DND-41 (cell line): ENCODE data around the gene RNF2.

ENCODE experiments used
- EZH2 ChIP-seq: IDR thresholded peaks from 3 replicates; pipeline ENCODE4 v1.6.1; 2012; ENCODE audit warnings: borderline replicate concordance, low read depth, mild to moderate bottlenecking, moderate library complexity, low read length, inconsistent platforms; ENCODE audit not compliant: severe bottlenecking
- TF ChIP-seq, protein P1 (sequence below): IDR thresholded peaks from 2 replicates; pipeline ENCODE4 v1.5.1; 2012; ENCODE audit warnings: borderline replicate concordance, low read length, moderate library complexity, mild to moderate bottlenecking; ENCODE audit not compliant: poor library complexity, severe bottlenecking; ENCODE audit errors: extremely low read depth

DNA sequence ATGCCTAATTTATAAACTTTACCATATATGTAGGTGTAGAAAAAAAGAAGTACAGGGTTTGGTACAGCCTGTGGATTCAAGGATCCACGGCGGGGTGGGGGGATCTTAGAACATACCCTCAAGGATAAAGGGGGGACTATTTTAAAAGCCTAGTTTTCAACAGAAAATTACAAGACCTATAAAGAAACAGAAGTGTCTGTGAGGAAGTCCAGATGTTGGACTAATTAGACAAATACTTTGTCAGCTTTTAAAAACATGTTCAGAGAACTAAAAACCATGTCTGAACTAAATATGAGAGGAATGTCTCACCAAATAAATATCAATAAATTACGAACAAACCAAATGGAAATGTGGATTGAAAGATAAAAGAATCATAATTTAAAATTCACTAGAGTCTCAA lies 59.8 kb downstream of the RNF2 start:
- TF ChIP-seq, protein P1, sequence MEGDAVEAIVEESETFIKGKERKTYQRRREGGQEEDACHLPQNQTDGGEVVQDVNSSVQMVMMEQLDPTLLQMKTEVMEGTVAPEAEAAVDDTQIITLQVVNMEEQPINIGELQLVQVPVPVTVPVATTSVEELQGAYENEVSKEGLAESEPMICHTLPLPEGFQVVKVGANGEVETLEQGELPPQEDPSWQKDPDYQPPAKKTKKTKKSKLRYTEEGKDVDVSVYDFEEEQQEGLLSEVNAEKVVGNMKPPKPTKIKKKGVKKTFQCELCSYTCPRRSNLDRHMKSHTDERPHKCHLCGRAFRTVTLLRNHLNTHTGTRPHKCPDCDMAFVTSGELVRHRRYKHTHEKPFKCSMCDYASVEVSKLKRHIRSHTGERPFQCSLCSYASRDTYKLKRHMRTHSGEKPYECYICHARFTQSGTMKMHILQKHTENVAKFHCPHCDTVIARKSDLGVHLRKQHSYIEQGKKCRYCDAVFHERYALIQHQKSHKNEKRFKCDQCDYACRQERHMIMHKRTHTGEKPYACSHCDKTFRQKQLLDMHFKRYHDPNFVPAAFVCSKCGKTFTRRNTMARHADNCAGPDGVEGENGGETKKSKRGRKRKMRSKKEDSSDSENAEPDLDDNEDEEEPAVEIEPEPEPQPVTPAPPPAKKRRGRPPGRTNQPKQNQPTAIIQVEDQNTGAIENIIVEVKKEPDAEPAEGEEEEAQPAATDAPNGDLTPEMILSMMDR: no peak
- TF ChIP-seq EZH2: no peak
